Body of pancreas (tissue), 4 donors: ENCODE results near the gene TNFSF8. TPM values are rescaled to one million over a fixed set of nuclear protein-coding genes. Genes with fewer than 3 reads are reported as not detected.

ENCODE experiments used
- ATAC-seq: fragments of 150-250 bp; one replicate; pipeline ENCODE4 v1.9.1; 2016
- DNase-seq, 4 donors: peaks; one replicate each; pipeline ENCODE4 v3.0.0-alpha.2; 2019
- H3K27ac ChIP-seq, 4 donors: fragments of 200-600 bp; sonication (generic); 1 replicate in 3 of 4; 2 replicates in 1 of 4; pipeline versions ENCODE4 v1.5.1 to v1.6.1; 2016 to 2019; ENCODE audit warnings: mild to moderate bottlenecking in 1 of 4, mixed read lengths in 1 of 4, moderate library complexity in 1 of 4
- H3K27me3 ChIP-seq, 2 donors: fragments of 200-600 bp; sonication (generic); one replicate each; pipeline ENCODE4 v1.6.0; 2016; ENCODE audit warnings: mild to moderate bottlenecking in 1 of 2
- H3K36me3 ChIP-seq, 2 donors: fragments of 200-600 bp; sonication (generic); replicated peaks in 1 of 2; 2 replicates each; pipeline ENCODE4 v1.5.1; 2016; ENCODE audit warnings: low read depth in 2 of 2; ENCODE audit not compliant: insufficient read depth in 1 of 2
- H3K4me1 ChIP-seq: fragments of 200-600 bp; sonication (generic); one replicate; pipeline ENCODE4 v1.6.0; 2016
- H3K4me3 ChIP-seq, 2 donors: fragments of 200-600 bp; sonication (generic); 1 replicate in 1 of 2; 2 replicates in 1 of 2; pipeline ENCODE4 v1.5.1; 2016 to 2019
- H3K9me3 ChIP-seq, 3 donors: fragments of 200-600 bp; sonication (generic); 1 replicate in 2 of 3; 2 replicates in 1 of 3; pipeline ENCODE4 v1.5.1; 2016
- POLR2A ChIP-seq, 3 donors: fragments of 450-650 bp; IDR thresholded peaks; one replicate each; pipeline ENCODE4 v1.6.1; 2016; ENCODE audit warnings: antibody characterized with exemption in 3 of 3, mild to moderate bottlenecking in 2 of 3
- WGBS, 2 donors: methylation state at CpG; one replicate each; pipeline ENCODE4 v1.1.5; 2017; 5-methylcytosine and 5-hydroxymethylcytosine counted together
- intact Hi-C: fragments of 100-400 bp; cut with DNase I; formaldehyde crosslinking; loops from one replicate; pipeline ENCODE4 v1.15.1; 2023
- total RNA-seq, 2 donors: library from RNA; depleted of rRNA; stranded (reverse); fragments of >200 nt; gene quantifications; one replicate each; pipeline ENCODE4 v1.1.0, GENCODE V29; 2016
- TF ChIP-seq, protein P1 (sequence below), 7 experiments: fragments of 450-650 bp in 4 of 7; fragments of 200-600 bp in 3 of 7; sonication (generic) in 3 of 7; IDR thresholded peaks; one replicate each; pipeline ENCODE4 v1.5.1; 2016 to 2019; ENCODE audit warnings: antibody characterized with exemption in 7 of 7

TNFSF8 gene
- total RNA-seq, 2 donors from 2014 or later: 1.0 TPM; not detected in 1

DNA sequence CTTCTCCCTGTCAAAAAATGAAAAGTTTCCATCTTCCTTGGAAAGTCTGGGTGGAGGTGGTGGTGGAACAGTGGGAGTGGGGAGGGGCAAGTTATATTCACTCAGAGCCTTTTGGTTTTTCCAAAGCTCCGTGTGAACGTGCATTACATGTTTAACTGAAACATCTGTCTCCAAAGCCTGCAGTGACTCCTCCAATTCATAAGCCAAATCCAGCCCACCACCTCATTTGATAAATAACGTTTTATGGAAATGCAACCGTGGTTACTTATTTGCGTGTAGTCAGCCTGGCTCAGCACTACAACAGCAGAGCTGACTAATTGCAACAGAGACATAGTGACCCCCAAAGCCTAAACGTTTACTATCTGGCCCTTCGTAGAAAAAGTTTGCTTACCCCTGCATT lies 13.9 kb downstream of the TNFSF8 start:
- Histone ChIP-seq H3K27ac (no peak overlapping the region), H3K36me3 (no peaks in the 10 kb centered on the region), H3K27me3 (no peaks in the 10 kb centered on the region), H3K4me1 (no peaks in the 10 kb centered on the region), H3K9me3 (no peaks in the 10 kb centered on the region), H3K4me3 (no peak overlapping the region)
- 51 to 58% methylated on average over 7 of the region's 7 CpGs for WGBS, 2 donors
- intact Hi-C loops: loop anchor here (10.0 kb wide), 1 partner anchor 98 kb away; no protein-coding TSS in a partner anchor
- no peak for DNase-seq
- no peak for ATAC-seq
- TF ChIP-seq, protein P1, sequence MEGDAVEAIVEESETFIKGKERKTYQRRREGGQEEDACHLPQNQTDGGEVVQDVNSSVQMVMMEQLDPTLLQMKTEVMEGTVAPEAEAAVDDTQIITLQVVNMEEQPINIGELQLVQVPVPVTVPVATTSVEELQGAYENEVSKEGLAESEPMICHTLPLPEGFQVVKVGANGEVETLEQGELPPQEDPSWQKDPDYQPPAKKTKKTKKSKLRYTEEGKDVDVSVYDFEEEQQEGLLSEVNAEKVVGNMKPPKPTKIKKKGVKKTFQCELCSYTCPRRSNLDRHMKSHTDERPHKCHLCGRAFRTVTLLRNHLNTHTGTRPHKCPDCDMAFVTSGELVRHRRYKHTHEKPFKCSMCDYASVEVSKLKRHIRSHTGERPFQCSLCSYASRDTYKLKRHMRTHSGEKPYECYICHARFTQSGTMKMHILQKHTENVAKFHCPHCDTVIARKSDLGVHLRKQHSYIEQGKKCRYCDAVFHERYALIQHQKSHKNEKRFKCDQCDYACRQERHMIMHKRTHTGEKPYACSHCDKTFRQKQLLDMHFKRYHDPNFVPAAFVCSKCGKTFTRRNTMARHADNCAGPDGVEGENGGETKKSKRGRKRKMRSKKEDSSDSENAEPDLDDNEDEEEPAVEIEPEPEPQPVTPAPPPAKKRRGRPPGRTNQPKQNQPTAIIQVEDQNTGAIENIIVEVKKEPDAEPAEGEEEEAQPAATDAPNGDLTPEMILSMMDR (IDR thresholded peaks at IDR 0.05): no peak
- no peak for TF ChIP-seq POLR2A (IDR thresholded peaks at IDR 0.05)

DNA sequence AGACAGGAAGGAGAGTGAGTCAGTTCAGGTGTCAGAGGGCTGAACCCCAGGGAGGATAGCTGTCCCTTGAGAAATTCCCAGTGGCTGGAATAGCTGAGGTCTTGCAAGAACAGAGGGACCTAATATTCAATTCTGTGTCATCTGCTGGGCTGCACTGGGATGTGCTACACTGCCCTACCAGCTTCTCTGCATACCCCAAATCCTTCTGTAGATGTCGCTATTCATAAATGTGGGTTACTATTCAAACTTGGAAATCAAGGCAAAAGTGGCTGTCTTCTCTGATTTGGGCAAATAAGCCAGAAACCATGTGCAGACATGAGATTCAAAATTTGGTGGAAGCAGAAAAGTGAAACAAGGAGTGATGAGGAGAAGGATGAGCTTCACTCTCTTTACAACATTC lies 16.3 kb downstream of the TNFSF8 start:
- TF ChIP-seq, protein P1 (IDR thresholded peaks at IDR 0.05): no peak
- TF ChIP-seq POLR2A (IDR thresholded peaks at IDR 0.05): no peak
- no peaks in the 10 kb centered on the region for H3K36me3 ChIP-seq
- intact Hi-C loops: loop anchor here (5.0 to 10.0 kb wide), 2 partner anchors 101 to 177 kb away; no protein-coding TSS in a partner anchor
- H3K9me3 ChIP-seq: no peaks in the 10 kb centered on the region
- no peaks in the 10 kb centered on the region for H3K4me1 ChIP-seq
- no peak overlapping the region for H3K4me3 ChIP-seq
- H3K27ac ChIP-seq: no peak overlapping the region
- ATAC-seq (no peak), DNase-seq (no peak)
- H3K27me3 ChIP-seq: no peaks in the 10 kb centered on the region
- 43 to 50% methylated on average over 1 of the region's 1 CpG for WGBS, 2 donors

DNA sequence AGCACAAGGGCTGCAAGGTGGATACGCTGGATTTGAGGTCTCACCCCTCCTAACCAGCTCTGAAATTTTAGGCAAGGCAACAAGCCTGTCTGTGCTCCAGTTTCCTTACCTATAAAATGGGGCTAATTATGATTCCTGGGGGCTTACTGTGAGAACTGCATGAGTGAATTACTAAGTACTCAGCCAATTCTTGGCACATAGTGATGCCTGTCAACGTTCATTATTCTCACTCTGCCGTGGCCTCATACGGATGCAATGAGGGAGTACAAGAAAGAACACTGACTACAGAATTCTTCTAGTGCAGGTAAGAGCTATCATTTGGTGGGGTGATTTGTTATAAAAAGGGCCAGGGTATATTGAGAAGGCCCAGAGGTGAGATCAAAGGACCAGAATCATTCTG lies 16.7 kb downstream of the TNFSF8 start:
- intact Hi-C loops: loop anchor here (5.0 to 10.0 kb wide), 2 partner anchors 101 to 176 kb away; no protein-coding TSS in a partner anchor

DNA sequence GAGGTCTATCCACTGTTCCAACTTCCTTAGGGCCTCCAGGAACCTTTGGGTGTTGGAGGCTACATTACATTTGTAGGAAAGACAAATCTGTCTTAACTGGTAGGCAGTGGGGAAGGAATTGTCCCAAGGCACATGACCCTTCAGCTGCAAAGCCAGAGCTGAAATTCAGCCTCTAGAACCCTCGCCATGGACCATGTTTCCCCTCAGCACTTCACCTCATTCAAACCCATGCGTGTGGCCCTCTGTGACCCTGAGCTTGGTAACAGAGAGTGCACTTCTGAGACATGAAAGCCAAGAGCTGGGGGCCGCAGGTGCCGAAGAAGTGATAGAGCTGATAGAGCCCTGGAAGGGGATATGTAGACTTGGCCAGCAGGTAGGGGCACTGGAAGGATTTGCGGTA lies 17.2 kb downstream of the TNFSF8 start:
- H3K4me3 ChIP-seq: no peak overlapping the region
- H3K27me3 ChIP-seq: no peaks in the 10 kb centered on the region
- peaks cover 8% of the 10 kb centered on the region for H3K4me1 ChIP-seq
- H3K36me3 ChIP-seq: no peaks in the 10 kb centered on the region
- H3K9me3 ChIP-seq: no peaks in the 10 kb centered on the region
- intact Hi-C loops: loop anchor here (5.0 to 10.0 kb wide), 2 partner anchors 102 to 176 kb away; no protein-coding TSS in a partner anchor
- ATAC-seq (no peak), DNase-seq (no peak)
- H3K27ac ChIP-seq: no peak overlapping the region
- TF ChIP-seq, protein P1 (IDR thresholded peaks at IDR 0.05): no peak
- no peak for TF ChIP-seq POLR2A (IDR thresholded peaks at IDR 0.05)
- WGBS, 2 donors: 69 to 91% methylated on average over 4 to 5 of the region's 5 CpGs

More for the DNA sequence above, 16.7 kb downstream of the TNFSF8 start:
- Histone ChIP-seq H3K9me3 (no peaks in the 10 kb centered on the region), H3K4me1 (peaks cover 4% of the 10 kb centered on the region), H3K27ac (no peak overlapping the region), H3K4me3 (no peak overlapping the region), H3K36me3 (no peaks in the 10 kb centered on the region), H3K27me3 (no peaks in the 10 kb centered on the region)
- TF ChIP-seq, protein P1 (IDR thresholded peaks at IDR 0.05): no peak
- TF ChIP-seq POLR2A (IDR thresholded peaks at IDR 0.05): no peak
- no peak for ATAC-seq
- no peak for DNase-seq
- WGBS, 2 donors: 66 to 79% methylated on average over 4 of the region's 4 CpGs
